Renal pelvis (tissue), 4 donors: ENCODE results near the gene SPAG9. TPM values are rescaled to one million over a fixed set of nuclear protein-coding genes. Genes with fewer than 3 reads are reported as not detected.
A peak's percentile ranks its signal among the peaks of the same experiment; 100 is the strongest.

ENCODE experiments used
- DNase-seq: peaks from one replicate; pipeline ENCODE4 v3.0.0-alpha.2; 2013
- polyA plus RNA-seq, 3 donors: library from polyadenylated mRNA; unstranded; fragments of 120-200 nt; gene quantifications; one replicate each; pipeline ENCODE4 v1.2.1, GENCODE V29; 2013; ENCODE audit not compliant: insufficient read length in 3 of 3

The SPAG9 gene
- polyA plus RNA-seq, 3 donors: 88.3 to 119 (median 115) TPM

GRCh38 chr17:51004249-51004648 lies 116.4 kb downstream of the SPAG9 start:
- no peak for DNase-seq

GRCh38 chr17:51000835-51001638 lies 119.6 kb downstream of the SPAG9 start:
- DNase-seq: peak; percentile 72

GRCh38 chr17:50995668-50996067 lies 125.0 kb downstream of the SPAG9 start:
- no peak for DNase-seq

GRCh38 chr17:50993544-50993943 lies 127.1 kb downstream of the SPAG9 start:
- DNase-seq: no peak

- no peak for DNase-seq
Observed at GRCh38 chr17:50989149-50989548, 131.5 kb downstream of the SPAG9 start.

GRCh38 chr17:50988427-50988826 lies 132.2 kb downstream of the SPAG9 start:
- DNase-seq: no peak

- DNase-seq: no peak
Observed at GRCh38 chr17:50986989-50987660, 133.5 kb downstream of the SPAG9 start.

GRCh38 chr17:50981279-50981678 lies 139.4 kb downstream of the SPAG9 start:
- DNase-seq: no peak

GRCh38 chr17:50979524-50979927 lies 141.1 kb downstream of the SPAG9 start:
- DNase-seq: no peak

- peak; percentile 69 for DNase-seq
Observed at GRCh38 chr17:50977487-50978159, 143.0 kb downstream of the SPAG9 start.

- no peak for DNase-seq
Observed at GRCh38 chr17:50976951-50977472, 143.7 kb downstream of the SPAG9 start.

- no peak for DNase-seq
Observed at GRCh38 chr17:50973557-50974494, 146.8 kb downstream of the SPAG9 start.

- peak; percentile 76 for DNase-seq
Observed at GRCh38 chr17:50972577-50972976, 148.1 kb downstream of the SPAG9 start.

GRCh38 chr17:50967795-50968194 lies 152.9 kb downstream of the SPAG9 start:
- no peak for DNase-seq

- DNase-seq: no peak
Observed at GRCh38 chr17:50966163-50966666, 154.5 kb downstream of the SPAG9 start.

GRCh38 chr17:50963139-50963538 lies 157.5 kb downstream of the SPAG9 start:
- DNase-seq: no peak

- DNase-seq: no peak
Observed at GRCh38 chr17:50961282-50962220, 159.1 kb downstream of the SPAG9 start.

- no peak for DNase-seq
Observed at GRCh38 chr17:50959341-50959740, 161.3 kb downstream of the SPAG9 start.

- DNase-seq: no peak
Observed at GRCh38 chr17:50957600-50958575, 162.8 kb downstream of the SPAG9 start.
